Left hindlimb (tissue), 1 donor: ENCODE measurements around the gene KCNE4.

ENCODE experiments used
- DNase-seq: peaks from one replicate; pipeline ENCODE4 v3.0.0-alpha.2; 2018

Gene KCNE4

DNA sequence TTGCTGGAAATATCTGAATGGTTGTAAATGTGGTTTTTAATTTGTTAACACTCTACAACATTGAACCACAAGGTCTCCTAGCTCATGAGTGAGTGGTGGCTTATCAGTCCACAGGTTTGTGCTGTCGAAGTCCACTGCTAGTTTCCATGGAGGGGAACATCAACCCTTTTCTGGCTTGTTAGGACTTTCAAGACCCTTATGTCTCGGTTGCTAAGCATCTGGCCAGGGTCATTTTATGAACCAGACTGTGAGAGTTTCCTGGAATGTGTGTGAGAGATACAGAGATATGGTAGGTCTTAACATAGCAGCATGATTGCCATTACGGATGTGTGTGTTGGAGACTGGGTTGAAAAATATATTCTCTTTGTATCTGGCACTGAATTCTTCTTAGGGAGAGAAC is 36.9 kb downstream of the KCNE4 start:
- no peak for DNase-seq

- no peak for DNase-seq
These were observed 38.0 kb downstream of the KCNE4 start for GRCh38 chr2:223090039-223090438.

DNA sequence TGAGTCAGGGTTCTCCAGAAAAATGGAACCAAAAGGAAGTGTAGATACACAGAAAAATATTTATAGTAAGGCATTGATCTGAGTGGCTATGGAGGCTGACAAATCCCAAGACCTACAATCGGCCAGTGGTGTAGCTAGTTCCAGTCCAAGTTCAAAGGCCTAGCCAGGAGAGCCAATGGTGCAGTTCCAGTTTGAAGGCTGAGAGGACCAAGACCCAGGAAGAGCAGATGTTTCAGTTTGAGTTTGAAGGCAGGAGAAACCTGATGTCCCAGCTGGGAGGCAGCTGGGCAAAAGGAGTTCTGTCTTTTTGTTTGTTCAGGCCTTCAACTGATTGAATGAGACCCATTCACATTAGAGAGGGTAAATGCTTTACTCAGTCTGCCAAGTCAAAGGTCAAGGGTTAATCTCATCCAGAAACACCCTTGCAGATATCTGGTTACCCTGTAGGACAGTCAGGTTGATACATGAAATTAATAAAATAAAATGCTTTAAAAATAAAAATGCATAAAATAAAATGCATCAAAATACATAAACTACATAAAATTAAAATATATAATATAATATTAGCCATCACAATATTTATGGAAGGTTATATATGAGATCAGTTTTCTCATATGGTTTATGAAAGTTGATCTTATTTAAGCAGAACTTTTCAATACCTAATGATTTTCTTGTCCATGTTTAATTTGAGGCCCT is 38.7 kb downstream of the KCNE4 start:
- no peak for DNase-seq

DNA sequence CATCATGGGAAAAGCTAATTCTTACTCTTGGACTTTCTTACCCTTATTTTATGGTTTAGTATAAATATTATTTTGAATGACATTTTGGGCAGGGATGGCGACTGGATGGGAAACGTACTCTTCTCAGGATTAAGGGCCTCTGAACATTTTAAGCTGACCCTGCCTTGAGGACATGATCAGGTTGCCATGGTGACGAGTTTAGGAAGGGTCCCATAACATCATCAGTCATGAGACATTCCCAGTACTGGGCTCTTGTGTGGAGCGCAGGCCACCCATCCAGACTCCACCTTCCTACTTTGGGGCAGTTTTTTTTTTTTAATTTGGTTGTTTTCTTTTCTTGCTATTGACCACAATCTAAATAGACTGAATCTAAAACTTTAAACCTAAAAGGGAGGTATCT is 40.7 kb downstream of the KCNE4 start:
- DNase-seq = no peak

DNA sequence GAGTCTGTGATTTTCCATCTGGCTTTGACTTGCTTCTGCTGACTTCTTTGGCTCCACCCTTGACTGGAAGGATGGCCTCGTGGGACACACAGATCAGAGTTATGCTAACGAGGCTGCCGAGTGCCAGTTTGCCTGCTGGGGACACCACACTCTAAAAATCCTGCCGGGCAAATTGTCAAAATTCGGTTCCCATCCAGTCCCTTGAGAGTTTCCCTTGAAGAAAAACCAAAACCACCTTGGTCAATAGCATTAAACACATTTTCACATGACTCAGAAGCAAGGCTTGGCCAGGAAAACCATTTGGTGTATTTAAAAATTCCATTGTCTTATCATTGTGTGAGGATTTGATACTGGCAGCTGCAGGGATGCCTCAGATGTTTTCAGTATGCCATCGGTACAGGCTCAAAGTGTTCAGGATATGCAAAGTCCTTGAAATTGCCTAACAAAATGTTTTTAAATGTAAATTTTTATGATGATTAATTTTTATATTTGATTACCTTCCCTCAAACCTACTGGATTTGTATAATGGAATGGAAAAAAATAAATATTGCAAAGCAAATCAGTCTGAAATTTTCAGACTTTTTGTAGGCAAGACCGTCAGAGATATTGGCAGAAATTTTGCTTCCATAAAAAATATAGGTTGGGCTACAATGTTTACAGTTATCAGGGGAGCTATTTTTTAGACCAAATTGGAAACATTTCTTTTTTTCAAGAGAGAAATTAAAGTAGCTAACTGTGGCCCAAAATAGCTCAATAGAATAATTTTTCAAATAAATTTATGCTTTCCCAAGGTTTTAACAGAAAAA is 41.6 kb downstream of the KCNE4 start:
- peak; percentile 67 for DNase-seq

DNA sequence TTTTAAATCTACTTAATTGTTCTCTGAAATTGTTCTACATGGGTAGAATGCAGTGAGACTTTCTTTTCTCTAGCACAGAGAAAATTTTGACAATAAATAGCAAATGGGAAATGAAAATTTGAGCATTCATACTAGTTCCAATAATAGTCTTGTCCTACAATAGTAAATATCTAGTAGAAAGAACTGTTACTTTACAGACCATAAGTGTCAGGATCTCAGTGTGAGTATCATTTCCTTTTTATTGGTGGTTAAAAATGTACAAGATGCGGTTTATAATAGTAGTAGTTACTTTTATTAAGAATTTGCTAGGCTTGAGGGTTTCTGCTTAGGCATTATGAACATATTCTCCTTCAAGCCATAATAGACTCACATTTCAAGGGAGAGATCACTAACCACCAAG is 43.2 kb downstream of the KCNE4 start:
- no peak for DNase-seq

GRCh38 chr2:223096235-223096970 is 44.4 kb downstream of the KCNE4 start:
- no peak for DNase-seq

- DNase-seq = no peak
These were observed 45.9 kb downstream of the KCNE4 start for GRCh38 chr2:223097888-223098383.

DNA sequence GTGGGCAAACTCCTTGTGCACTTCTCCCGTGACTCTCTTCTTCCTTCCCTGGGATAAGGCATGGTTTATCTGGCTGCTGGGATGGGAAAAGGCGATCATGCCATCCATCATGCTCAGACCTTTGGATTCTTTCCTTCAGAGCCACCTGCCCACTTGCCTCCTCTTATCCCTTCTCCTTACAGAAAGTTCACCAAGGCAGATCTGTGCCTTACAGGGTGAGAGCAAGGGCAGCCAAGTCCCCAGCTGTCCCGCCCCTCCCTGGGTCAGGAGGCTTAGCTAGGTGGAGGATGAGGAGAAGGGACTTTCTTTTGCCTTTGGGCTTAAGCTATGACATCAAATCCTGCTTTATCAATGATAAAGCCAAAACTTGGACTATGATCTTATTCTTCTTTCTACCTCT is 47.6 kb downstream of the KCNE4 start:
- no peak for DNase-seq

- peak; percentile 87 for DNase-seq
These were observed 48.1 kb downstream of the KCNE4 start for GRCh38 chr2:223100061-223100511.

DNA sequence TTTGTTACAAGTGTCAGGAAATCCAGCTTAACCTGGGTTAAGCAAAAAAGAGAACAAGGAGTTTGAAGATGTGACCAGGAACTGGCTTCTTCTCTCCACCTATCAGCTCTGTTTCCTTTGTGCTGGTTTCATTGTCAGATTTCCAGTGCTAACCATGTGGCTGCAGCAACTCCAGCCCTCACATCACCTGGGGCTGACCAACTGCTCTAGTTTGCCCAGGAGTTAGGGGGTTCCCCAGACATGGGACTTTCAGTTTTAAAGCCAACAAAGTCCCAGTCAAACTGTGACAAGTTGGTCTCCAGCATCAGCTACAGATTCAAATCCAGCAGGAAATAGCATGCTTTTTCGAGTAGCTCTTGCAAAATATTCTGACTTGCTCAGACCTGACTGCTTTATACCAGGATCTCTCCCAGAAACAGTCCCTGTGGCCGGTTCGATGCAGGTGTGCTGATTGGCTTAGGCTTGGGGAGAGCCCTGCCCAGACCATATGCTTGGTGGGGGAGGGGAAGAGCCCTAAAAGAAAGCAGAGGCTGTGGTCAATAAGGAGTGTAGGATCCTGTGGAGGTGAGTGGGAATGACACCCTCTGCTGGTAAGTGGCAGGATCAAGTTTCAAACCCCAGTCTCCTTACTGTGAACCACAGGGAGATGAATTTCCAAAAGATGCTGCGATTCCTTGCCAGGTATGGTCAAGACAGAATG is 49.5 kb downstream of the KCNE4 start:
- no peak for DNase-seq

GRCh38 chr2:223102040-223102400 is 50.0 kb downstream of the KCNE4 start:
- peak; percentile 45 for DNase-seq

- no peak for DNase-seq
These were observed 50.5 kb downstream of the KCNE4 start for GRCh38 chr2:223102450-223102849.

GRCh38 chr2:223104336-223105132 is 52.5 kb downstream of the KCNE4 start:
- no peak for DNase-seq
